Heart left ventricle (tissue), 13 donors: Measurements from ENCODE around the gene VWA1.
"Not testable (repeated sequence)": the region's sequence is repeated elsewhere in the genome, so short reads cannot be mapped to it uniquely, and the experiment has no call there.

Experiments
- CTCF ChIP-seq, 12 donors: fragments of 200-600 bp; sonication (generic) in 4 of 12; IDR thresholded peaks; one replicate each; pipeline versions ENCODE4 v1.5.0 to v1.8.0; 2018 to 2022; ENCODE audit warnings: antibody characterized with exemption in 12 of 12, mild to moderate bottlenecking in 5 of 12
- POLR2A ChIP-seq, 2 donors: fragments of 450-650 bp; IDR thresholded peaks; one replicate each; pipeline ENCODE4 v1.6.1; 2017; ENCODE audit warnings: antibody characterized with exemption in 2 of 2, mild to moderate bottlenecking in 2 of 2, moderate library complexity in 2 of 2
- donor health status: ischemic (EF 13 %, LVEDD 7.1; RV severe dilation, severe dysfunction).
- donor health status: DM: no; HTN: yes; CAD: no.
- donor health status: DM: no; HTN: no; CAD: no.
- donor health status: ischemic (EF 25% LVEDD 6.9; RV normal size, moderate dysfunction).
- donor health status: ischemic (EF 25% LVEDD 5.7; RV mildly dilated, moderate dysfunction).
- donor health status: ischemic (EF 35%, LVEDD 5.7; RV mildly dilated, moderate dysfunction).
- donor health status: nonischemic (EF 11% LVEDD 7.7; RV severe dilation, severe dysfunction).
- donor health status: DM: yes; HTN: yes; CAD: no.
- donor health status: PGD.
- donor health status: ischemic (EF 29% LVEDD 5.4; RV normal size, mild dysfunction).
- donor health status: nonischemic (EF 23%, LVEDD 6.1; RV moderate dilation, normal function).

- TF ChIP-seq CTCF, POLR2A (IDR thresholded peaks at IDR 0.05): not testable (repeated sequence)
These were observed 16.9 kb downstream of the VWA1 start for GRCh38 chr1:1452365-1452739.
